Neural crest cell (in vitro differentiated cells): ENCODE measurements around the gene PHACTR1. TPM values are rescaled to one million over a fixed set of nuclear protein-coding genes. Genes with fewer than 3 reads are reported as not detected.

ENCODE experiments used
- DNase-seq: peaks from one replicate; pipeline ENCODE4 v3.0.0; 2021; ENCODE audit warnings: low read depth, mixed read lengths, low spot score
- H3K27ac Mint-ChIP-seq: one replicate; pipeline ENCODE4 v1.8.0; 2021; ENCODE audit warnings: mild to moderate bottlenecking, mixed read lengths; ENCODE audit not compliant: unreplicated experiment
- H3K27me3 Mint-ChIP-seq: 2 replicates; pipeline ENCODE4 v1.8.0; 2021; ENCODE audit warnings: low read depth, mild to moderate bottlenecking, mixed read lengths
- H3K36me3 Mint-ChIP-seq: 2 replicates; pipeline ENCODE4 v1.8.0; 2021; ENCODE audit warnings: low read depth, mild to moderate bottlenecking, mixed read lengths
- H3K4me1 Mint-ChIP-seq: 2 replicates; pipeline ENCODE4 v1.8.0; 2021; ENCODE audit warnings: mixed read lengths
- H3K4me3 Mint-ChIP-seq: one replicate; pipeline ENCODE4 v1.8.0; 2021; ENCODE audit warnings: mild to moderate bottlenecking, mixed read lengths
- H3K9me3 Mint-ChIP-seq: 2 replicates; pipeline ENCODE4 v1.8.0; 2021; ENCODE audit warnings: mixed read lengths
- CTCF ChIP-seq: fragments of 200-600 bp; sonication (generic); conservative IDR thresholded peaks from 2 replicates; pipeline ENCODE4 v1.5.0; 2021; ENCODE audit warnings: antibody characterized with exemption, mild to moderate bottlenecking
- total RNA-seq: library from RNA; stranded (reverse); gene quantifications from 2 replicates; pipeline ENCODE4 v1.2.1, GENCODE V29; 2021

The PHACTR1 gene
- total RNA-seq, 1 donor from 2014 or later = 10.4 TPM

- TF ChIP-seq CTCF = no peak
- H3K9me3 Mint-ChIP-seq = no peaks in the 10 kb centered on the region
- no peak for DNase-seq
- peaks cover 11% of the 10 kb centered on the region for H3K4me1 Mint-ChIP-seq
- no peaks in the 10 kb centered on the region for H3K27me3 Mint-ChIP-seq
- no peak overlapping the region for H3K4me3 Mint-ChIP-seq
- no peaks in the 10 kb centered on the region for H3K36me3 Mint-ChIP-seq
- no peak overlapping the region for H3K27ac Mint-ChIP-seq
Measured at GRCh38 chr6:13215390-13215789, 498.8 kb downstream of the PHACTR1 start.

GRCh38 chr6:13216236-13217014, 499.9 kb downstream of the PHACTR1 start:
- H3K4me1 Mint-ChIP-seq = peaks cover 11% of the 10 kb centered on the region
- no peaks in the 10 kb centered on the region for H3K27me3 Mint-ChIP-seq
- H3K9me3 Mint-ChIP-seq = no peaks in the 10 kb centered on the region
- H3K4me3 Mint-ChIP-seq = no peak overlapping the region
- DNase-seq = no peak
- TF ChIP-seq CTCF = no peak
- no peak overlapping the region for H3K27ac Mint-ChIP-seq
- no peaks in the 10 kb centered on the region for H3K36me3 Mint-ChIP-seq

- H3K9me3 Mint-ChIP-seq = no peaks in the 10 kb centered on the region
- no peak overlapping the region for H3K27ac Mint-ChIP-seq
- H3K4me1 Mint-ChIP-seq = peaks cover 11% of the 10 kb centered on the region
- TF ChIP-seq CTCF = no peak
- no peaks in the 10 kb centered on the region for H3K27me3 Mint-ChIP-seq
- no peak overlapping the region for H3K4me3 Mint-ChIP-seq
- no peak for DNase-seq
- H3K36me3 Mint-ChIP-seq = no peaks in the 10 kb centered on the region
Measured at GRCh38 chr6:13217206-13217905, 500.8 kb downstream of the PHACTR1 start.

- Mint-ChIP-seq H3K27me3 (no peaks in the 10 kb centered on the region), H3K9me3 (no peaks in the 10 kb centered on the region), H3K4me3 (no peak overlapping the region), H3K4me1 (peaks cover 11% of the 10 kb centered on the region), H3K27ac (no peak overlapping the region), H3K36me3 (no peaks in the 10 kb centered on the region)
- TF ChIP-seq CTCF = no peak
- DNase-seq = no peak
Measured at GRCh38 chr6:13220266-13220665, 503.7 kb downstream of the PHACTR1 start.

- no peaks in the 10 kb centered on the region for H3K27me3 Mint-ChIP-seq
- no peaks in the 10 kb centered on the region for H3K9me3 Mint-ChIP-seq
- no peak for DNase-seq
- no peak overlapping the region for H3K4me3 Mint-ChIP-seq
- H3K27ac Mint-ChIP-seq = no peak overlapping the region
- no peak for TF ChIP-seq CTCF
- no peaks in the 10 kb centered on the region for H3K36me3 Mint-ChIP-seq
- H3K4me1 Mint-ChIP-seq = peaks cover 10% of the 10 kb centered on the region
Measured at GRCh38 chr6:13222048-13222447, 505.5 kb downstream of the PHACTR1 start.
